Cerebellar nuclear complex (tissue), 1 donor: ENCODE results near the gene LSP1.

Experiments used
- DNase-seq, 2 experiments: peaks; one replicate each; lab custom pipeline; 2025; lab: John Stamatoyannopoulos, UW

LSP1 gene

GRCh38 chr11:1848640-1849430 lies 4.0 kb upstream of the LSP1 start:
- DNase-seq = no peak

GRCh38 chr11:1851468-1852180 lies 1.3 kb upstream of the LSP1 start:
- no peak for DNase-seq

DNA sequence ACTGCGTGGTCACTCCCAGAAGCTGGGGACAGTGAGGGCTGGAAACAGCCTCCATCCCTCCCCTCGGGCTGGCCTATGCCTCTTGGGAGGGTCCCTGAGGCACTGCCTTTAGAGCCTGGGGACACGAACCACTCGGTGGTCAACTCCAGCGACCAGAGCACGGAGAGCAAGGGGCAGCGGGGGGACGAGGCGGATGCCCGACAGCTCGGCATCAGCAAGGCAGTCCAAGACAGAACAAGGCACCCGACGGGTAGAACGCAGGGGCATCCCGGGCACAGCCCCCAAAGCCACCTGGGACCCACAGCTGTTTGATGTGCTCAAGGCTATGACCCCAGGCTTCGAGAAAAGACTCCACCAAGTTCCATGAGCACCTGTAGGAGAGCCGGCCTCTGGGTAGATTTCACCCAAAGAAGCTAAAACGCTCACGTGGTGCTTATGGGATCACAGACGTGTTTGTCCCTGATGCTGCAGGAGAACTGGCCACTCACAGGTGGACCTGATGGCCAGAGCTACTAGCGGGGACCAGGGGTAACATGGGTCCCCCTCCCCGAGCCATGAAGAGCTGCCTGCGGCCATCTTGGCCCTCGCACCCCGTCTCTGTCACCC lies 510 bp upstream of the LSP1 start:
- DNase-seq = no peak

DNA sequence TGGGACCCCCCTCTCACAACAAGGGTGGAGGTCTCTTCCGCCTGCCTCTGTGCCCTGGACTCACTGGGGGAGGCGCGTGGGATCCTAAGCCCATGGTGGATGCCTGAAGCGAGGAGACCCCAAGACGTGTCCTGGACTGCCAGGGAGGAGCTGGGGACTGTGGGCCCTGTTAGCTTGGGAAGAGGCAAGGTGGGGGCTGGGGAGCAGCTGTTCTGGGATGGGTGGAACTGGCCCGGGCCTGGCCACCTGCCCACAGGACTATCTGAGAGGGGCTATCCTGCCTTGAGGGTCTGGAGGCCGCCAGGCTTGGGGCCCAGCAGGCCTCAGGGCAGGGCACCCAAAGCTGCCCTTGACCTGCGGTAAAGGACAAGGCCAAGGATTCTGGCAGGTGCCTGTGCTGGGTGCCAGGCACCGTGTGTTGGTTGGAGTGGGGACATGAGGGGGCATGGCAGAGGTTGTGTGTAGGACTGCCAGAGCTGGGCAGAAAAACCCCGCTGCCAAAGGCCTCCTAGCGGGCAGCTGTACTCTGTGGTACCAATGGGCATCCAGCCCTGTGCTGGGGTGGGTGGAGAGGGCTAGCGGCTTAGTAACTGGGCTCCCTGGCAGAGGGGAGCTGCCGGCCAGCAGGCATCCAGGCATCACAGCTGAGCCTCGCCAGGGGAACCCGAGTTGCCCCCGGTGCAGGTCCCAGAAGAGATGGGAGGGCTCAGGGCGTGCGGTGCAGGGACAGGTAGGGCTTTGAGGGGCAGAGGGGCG lies 670 bp downstream of the LSP1 start:
- DNase-seq = no peak

- no peak for DNase-seq
Observed at GRCh38 chr11:1854132-1854948, 1.5 kb downstream of the LSP1 start.

- no peak for DNase-seq
Observed at GRCh38 chr11:1854949-1855885, 2.3 kb downstream of the LSP1 start.

GRCh38 chr11:1855886-1856265 lies 3.0 kb downstream of the LSP1 start:
- no peak for DNase-seq

DNA sequence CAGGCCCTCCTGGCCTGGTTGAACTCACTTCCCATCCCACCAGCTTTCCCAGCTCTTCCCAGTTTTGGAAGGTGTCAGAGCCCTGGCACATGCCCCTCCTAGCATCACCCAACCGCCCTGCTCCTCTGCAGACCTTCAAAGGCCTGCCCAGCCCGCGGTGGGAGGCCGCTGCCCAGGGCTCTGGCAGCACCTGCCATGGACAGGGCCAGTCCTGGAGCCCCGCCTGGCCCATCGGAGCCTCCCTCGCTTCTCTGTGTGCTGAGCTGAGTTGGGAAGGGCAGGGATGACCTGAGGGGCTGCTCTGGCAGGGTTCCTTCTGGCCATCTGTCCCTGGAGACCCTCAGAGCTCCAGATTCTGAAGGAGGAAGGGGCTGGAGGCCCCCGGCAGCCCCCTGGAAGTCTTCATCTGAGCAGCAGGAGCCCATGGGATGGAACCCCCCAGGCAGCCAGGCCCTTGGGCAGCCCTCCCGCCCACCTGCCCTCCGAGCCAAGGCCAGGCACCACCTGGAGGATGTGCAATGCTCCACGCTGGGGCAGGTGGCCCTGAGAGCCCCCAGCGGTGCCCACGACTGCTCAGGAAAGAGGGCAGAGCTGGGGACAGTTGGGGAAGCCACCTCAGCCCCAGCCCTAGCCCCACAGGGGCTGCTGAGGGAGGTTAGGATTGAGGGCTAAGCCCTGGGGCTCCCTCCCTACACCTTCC lies 3.6 kb downstream of the LSP1 start:
- no peak for DNase-seq

DNA sequence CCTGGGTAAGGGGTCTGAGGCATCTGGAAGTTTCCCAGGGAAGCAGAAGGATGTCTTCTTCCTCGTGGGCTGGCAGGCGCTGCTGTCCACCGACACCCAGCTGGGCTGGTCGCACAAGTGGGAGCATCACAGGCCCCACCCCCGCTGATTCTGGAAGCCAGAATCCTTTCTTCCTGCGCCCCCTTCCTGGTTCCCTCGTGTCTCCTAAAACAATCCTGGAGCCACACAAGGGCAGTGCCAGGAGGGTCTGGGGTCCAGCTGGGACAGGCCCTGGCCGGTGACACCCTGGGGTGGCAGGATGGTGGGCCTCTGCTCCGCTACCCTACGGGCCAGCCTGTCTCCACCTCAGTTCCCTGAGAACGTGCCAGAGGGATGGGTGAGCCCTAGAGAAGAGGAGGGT lies 4.2 kb downstream of the LSP1 start:
- no peak for DNase-seq

DNA sequence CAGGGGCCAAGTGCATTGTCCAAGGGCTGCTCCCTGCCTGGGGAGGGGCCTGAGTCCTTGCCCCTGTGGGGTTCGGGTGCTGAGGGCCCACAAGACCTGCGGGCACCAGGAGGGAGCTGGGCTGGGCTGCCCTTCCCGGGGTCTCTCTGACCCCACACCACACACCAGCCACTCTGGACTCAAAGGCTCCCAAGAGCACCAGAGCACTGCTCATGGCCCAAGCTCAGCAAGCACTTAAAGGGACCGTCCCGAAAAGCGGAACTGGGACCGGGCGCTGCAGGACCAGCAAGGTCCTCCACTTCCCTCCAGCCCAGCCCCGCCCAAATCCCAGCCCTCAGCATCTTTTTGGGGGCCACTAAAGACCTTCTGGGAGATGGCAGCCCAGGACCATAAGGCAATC lies 5.3 kb downstream of the LSP1 start:
- DNase-seq = no peak

GRCh38 chr11:1858576-1858975 lies 5.7 kb downstream of the LSP1 start:
- DNase-seq = no peak

- DNase-seq = no peak
Observed at GRCh38 chr11:1859004-1859403, 6.1 kb downstream of the LSP1 start.

GRCh38 chr11:1860108-1860507 lies 7.2 kb downstream of the LSP1 start:
- no peak for DNase-seq

GRCh38 chr11:1861435-1862411 lies 8.8 kb downstream of the LSP1 start:
- no peak for DNase-seq

DNA sequence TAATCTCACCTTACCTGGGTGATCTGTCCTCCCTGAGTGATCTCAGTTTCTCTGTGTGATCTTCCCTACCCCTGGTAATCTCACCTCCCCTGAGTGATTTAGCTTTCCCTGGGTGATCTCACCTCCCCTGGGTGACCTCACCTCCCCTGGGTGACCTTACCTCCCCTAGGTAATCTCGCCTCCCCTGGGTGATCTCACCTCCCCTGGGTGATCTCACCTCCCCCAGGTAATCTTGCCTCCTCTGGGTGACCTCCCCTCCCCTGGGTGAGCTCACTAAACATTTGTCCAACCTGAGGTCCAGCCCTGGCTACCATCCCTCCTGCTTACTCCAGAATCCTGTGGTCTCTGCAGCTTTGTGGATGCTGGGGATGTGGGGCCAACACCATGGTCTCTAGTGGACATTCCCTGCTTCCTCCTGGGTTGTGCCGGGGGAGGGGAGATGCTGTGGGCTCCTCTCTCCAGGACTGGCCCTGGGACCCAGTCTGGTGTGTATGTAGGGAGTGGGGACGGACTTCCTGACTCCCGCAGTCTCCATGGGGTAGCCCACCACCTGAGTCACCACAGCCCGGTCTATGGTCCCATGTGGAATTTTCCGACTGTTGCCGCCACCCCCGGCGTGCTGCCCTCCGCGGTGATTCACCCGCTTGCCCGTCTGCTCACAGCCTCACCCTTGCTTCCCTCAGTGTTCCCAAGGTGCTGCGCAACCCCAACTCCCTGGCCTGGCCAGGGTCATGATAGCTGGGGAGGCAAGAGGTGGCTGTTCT lies 9.9 kb downstream of the LSP1 start:
- no peak for DNase-seq

- DNase-seq = no peak
Observed at GRCh38 chr11:1863352-1864216, 10.7 kb downstream of the LSP1 start.

DNA sequence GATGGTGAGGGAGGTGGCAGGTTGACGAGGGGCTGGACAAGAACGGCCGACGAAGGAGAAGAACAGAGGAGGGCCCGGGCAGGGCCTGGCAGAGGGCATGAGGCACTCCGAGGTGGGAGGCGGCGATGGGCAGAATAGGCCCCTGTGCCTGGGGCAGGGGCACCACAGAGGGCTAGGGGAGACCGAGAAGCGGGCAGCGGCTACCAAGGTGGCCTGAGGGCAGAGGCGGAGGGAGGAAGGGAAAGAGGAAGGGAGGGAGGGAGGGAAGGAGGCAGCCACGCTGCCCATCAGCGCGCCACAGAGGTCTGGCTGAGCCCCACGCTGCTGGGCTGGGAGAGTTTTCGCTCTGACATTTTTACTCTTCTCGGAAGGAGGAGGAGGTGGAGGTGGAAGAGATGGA lies 11.3 kb downstream of the LSP1 start:
- DNase-seq = no peak
